Uterus (tissue), 2 donors: ENCODE data around the gene AQR.

ENCODE experiments used
- POLR2A ChIP-seq, 2 donors: fragments of 450-650 bp; IDR thresholded peaks; one replicate each; pipeline ENCODE4 v1.6.1; 2016; ENCODE audit warnings: antibody characterized with exemption in 2 of 2, mild to moderate bottlenecking in 1 of 2, moderate library complexity in 1 of 2
- TF ChIP-seq, protein P1 (sequence below), 4 experiments: fragments of 200-600 bp in 2 of 4; fragments of 450-650 bp in 2 of 4; sonication (generic) in 2 of 4; IDR thresholded peaks; one replicate each; pipeline ENCODE4 v1.5.1; 2016 to 2019; ENCODE audit warnings: antibody characterized with exemption in 4 of 4, mild to moderate bottlenecking in 2 of 4, moderate library complexity in 1 of 4

DNA sequence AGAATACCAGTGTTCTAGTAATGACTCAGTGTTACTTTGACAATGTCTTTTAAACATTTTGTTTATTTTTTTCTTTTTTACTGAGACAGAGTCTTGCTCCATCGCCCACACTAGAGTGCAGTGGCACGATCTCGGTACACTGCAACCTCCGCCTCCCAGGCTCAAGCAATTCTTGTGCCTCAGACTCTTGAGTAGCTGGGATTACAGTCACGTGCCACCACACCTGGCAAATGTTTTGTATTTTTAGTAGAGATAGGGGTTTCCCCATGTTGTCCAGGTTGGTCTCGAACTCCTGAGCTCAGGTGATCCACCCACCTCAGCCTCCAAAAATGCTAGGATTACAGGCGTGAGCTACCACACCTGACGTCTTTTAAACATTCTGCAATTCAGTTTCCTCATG, 15.7 kb downstream of the AQR start:
- TF ChIP-seq, protein P1, sequence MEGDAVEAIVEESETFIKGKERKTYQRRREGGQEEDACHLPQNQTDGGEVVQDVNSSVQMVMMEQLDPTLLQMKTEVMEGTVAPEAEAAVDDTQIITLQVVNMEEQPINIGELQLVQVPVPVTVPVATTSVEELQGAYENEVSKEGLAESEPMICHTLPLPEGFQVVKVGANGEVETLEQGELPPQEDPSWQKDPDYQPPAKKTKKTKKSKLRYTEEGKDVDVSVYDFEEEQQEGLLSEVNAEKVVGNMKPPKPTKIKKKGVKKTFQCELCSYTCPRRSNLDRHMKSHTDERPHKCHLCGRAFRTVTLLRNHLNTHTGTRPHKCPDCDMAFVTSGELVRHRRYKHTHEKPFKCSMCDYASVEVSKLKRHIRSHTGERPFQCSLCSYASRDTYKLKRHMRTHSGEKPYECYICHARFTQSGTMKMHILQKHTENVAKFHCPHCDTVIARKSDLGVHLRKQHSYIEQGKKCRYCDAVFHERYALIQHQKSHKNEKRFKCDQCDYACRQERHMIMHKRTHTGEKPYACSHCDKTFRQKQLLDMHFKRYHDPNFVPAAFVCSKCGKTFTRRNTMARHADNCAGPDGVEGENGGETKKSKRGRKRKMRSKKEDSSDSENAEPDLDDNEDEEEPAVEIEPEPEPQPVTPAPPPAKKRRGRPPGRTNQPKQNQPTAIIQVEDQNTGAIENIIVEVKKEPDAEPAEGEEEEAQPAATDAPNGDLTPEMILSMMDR (IDR thresholded peaks at IDR 0.05) = no peak
- TF ChIP-seq POLR2A (IDR thresholded peaks at IDR 0.05) = no peak
